Dermis blood vessel endothelial cell (primary cell): ENCODE results near the gene ZNF593. TPM values are rescaled to one million over a fixed set of nuclear protein-coding genes. Genes with fewer than 3 reads are reported as not detected.

ENCODE experiments used
- DNase-seq: peaks from one replicate; pipeline ENCODE4 v3.0.0; 2010
- total RNA-seq: library from RNA; depleted of rRNA; stranded (reverse); fragments of >200 nt; gene quantifications from 2 replicates; pipeline ENCODE4 v1.2.3, GENCODE V29; 2014

ZNF593 gene
- total RNA-seq, 1 donor from 2014 or later = 25.0 TPM

GRCh38 chr1:26213335-26213905 lies 43.7 kb downstream of the ZNF593 start:
- DNase-seq = no peak

- no peak for DNase-seq
These were observed 45.5 kb downstream of the ZNF593 start for GRCh38 chr1:26215246-26215645.

GRCh38 chr1:26218906-26219494 lies 49.3 kb downstream of the ZNF593 start:
- DNase-seq = no peak

Other genes starting within 250 kb of the ZNF593 start
- gene PAFAH2, start 171.8 kb upstream of the ZNF593 start, total RNA-seq = 14.1 and 31.7 TPM in 2 replicates
- not detected in 2 replicates for gene EXTL1, start 148.1 kb upstream of the ZNF593 start, total RNA-seq
- gene SLC30A2, start 123.8 kb upstream of the ZNF593 start, total RNA-seq = not detected in 2 replicates
- not detected in 2 replicates for gene TRIM63, start 102.3 kb upstream of the ZNF593 start, total RNA-seq
- 6.7 and 8.2 TPM in 2 replicates for gene PDIK1L, start 58.1 kb upstream of the ZNF593 start, total RNA-seq
- 11.6 and 12.9 TPM in 2 replicates for gene FAM110D, start 10.8 kb upstream of the ZNF593 start, total RNA-seq
- not detected in 2 replicates for gene C1orf232, start 945 bp upstream of the ZNF593 start, total RNA-seq
- gene ZNF593OS, start 1.9 kb downstream of the ZNF593 start, total RNA-seq = not detected in 2 replicates
- gene CNKSR1, start 7.6 kb downstream of the ZNF593 start, total RNA-seq = 0.14 TPM in 1 of 2 replicates, not detected in the other
- gene CATSPER4, start 20.7 kb downstream of the ZNF593 start, total RNA-seq = not detected in 2 replicates
- 10.2 and 13.9 TPM in 2 replicates for gene CEP85, start 64.3 kb downstream of the ZNF593 start, total RNA-seq
- 10.4 and 23.8 TPM in 2 replicates for gene SH3BGRL3, start 110.2 kb downstream of the ZNF593 start, total RNA-seq
- gene UBXN11, start 136.7 kb downstream of the ZNF593 start, total RNA-seq = 2.3 and 3.6 TPM in 2 replicates
- gene CD52, start 148.1 kb downstream of the ZNF593 start, total RNA-seq = not detected in 2 replicates
- gene CRYBG2, start 184.2 kb downstream of the ZNF593 start, total RNA-seq = 0.70 TPM in 1 of 2 replicates, not detected in the other
- not detected in 2 replicates for gene ZNF683, start 202.8 kb downstream of the ZNF593 start, total RNA-seq
- gene LIN28A, start 240.9 kb downstream of the ZNF593 start, total RNA-seq = not detected in 2 replicates